HG03045 (cell line): ENCODE results near the gene BATF3.

ENCODE experiments used
- ATAC-seq: cut with Tn5 transposase; IDR thresholded peaks from one replicate; pipeline ENCODE4 v1.9.1; 2021; ENCODE audit warnings: mild to moderate bottlenecking, moderate library complexity; ENCODE audit not compliant: unreplicated experiment

BATF3 gene

GRCh38 chr1:212685429-212685828 is 14.2 kb downstream of the BATF3 start:
- ATAC-seq = no peak

GRCh38 chr1:212684521-212685090 is 15.0 kb downstream of the BATF3 start:
- ATAC-seq = no peak

GRCh38 chr1:212684076-212684475 is 15.6 kb downstream of the BATF3 start:
- ATAC-seq = no peak

- peak; percentile 45 for ATAC-seq
These were observed 16.3 kb downstream of the BATF3 start for GRCh38 chr1:212683357-212683722.

GRCh38 chr1:212680680-212681389 is 18.8 kb downstream of the BATF3 start:
- ATAC-seq = no peak

GRCh38 chr1:212678456-212679410 is 20.9 kb downstream of the BATF3 start:
- ATAC-seq = peak; percentile 63

- no peak for ATAC-seq
These were observed 22.1 kb downstream of the BATF3 start for GRCh38 chr1:212677573-212677972.

GRCh38 chr1:212677136-212677535 is 22.5 kb downstream of the BATF3 start:
- ATAC-seq = no peak

- no peak for ATAC-seq
These were observed 24.0 kb downstream of the BATF3 start for GRCh38 chr1:212675675-212676074.

- no peak for ATAC-seq
These were observed 24.8 kb downstream of the BATF3 start for GRCh38 chr1:212674872-212675271.

- ATAC-seq = peak; percentile 58
These were observed 28.2 kb downstream of the BATF3 start for GRCh38 chr1:212671342-212672031.

- ATAC-seq = no peak
These were observed 28.8 kb downstream of the BATF3 start for GRCh38 chr1:212670882-212671281.

GRCh38 chr1:212670301-212670700 is 29.3 kb downstream of the BATF3 start:
- no peak for ATAC-seq

- no peak for ATAC-seq
These were observed 30.0 kb downstream of the BATF3 start for GRCh38 chr1:212669600-212669999.

GRCh38 chr1:212669102-212669501 is 30.5 kb downstream of the BATF3 start:
- no peak for ATAC-seq

- ATAC-seq = no peak
These were observed 31.2 kb downstream of the BATF3 start for GRCh38 chr1:212668477-212668876.

- no peak for ATAC-seq
These were observed 32.2 kb downstream of the BATF3 start for GRCh38 chr1:212667223-212668139.

- no peak for ATAC-seq
These were observed 33.4 kb downstream of the BATF3 start for GRCh38 chr1:212666116-212666775.
